Activated CD4-positive, alpha-beta T cell treated with anti-CD3 and anti-CD28 coated beads, Interleukin-2, Interleukin-6, amounts not matched to agents 100 ng/mL and 50 ng/mL, durations not matched to agents 16 hours and 8 hours (primary cell): ENCODE data around the gene SLC30A5.
"Not testable (repeated sequence)": the region's sequence is repeated elsewhere in the genome, so short reads cannot be mapped to it uniquely, and the experiment has no call there.

ENCODE experiments used
- DNase-seq: peaks from one replicate; pipeline ENCODE4 v3.0.0-alpha.2; 2020

Gene SLC30A5

GRCh38 chr5:69093771-69094482, at the start of gene SLC30A5:
SLC30A5 (plus strand) TSS chr5:69094014; CDS start chr5:69094256, 242 bp downstream.
- peak; percentile 100 for DNase-seq

GRCh38 chr5:69045213-69045612, 48.6 kb upstream of the SLC30A5 start:
- not testable (repeated sequence) for DNase-seq

DNA sequence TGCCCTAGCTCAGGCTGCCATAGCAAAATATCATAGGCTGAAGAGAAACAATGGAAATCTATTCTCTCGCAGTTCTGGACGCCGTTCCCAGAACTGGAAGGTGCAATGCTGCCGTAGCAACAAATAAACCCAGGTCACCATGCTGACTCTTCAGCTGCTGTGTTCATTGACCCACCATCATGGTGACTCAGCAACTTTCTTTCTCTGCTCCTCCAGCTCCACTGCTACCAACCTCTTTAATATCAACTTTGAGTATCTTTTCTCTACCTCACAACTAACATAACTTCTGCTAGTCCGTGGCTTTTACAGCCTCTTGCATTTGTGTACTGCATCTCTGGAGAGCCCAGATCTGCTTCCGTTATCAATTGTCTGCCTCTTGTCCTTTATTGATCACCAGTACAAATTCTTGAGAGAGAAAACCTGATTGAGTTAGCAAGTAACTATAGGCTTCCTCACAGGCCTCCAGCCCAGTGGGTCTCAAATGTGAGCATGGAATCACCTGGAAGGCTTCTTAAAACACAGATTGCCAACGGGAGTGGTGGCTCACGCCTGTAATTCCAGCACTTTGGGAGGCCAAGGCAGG, 47.3 kb upstream of the SLC30A5 start:
- no peak for DNase-seq

DNA sequence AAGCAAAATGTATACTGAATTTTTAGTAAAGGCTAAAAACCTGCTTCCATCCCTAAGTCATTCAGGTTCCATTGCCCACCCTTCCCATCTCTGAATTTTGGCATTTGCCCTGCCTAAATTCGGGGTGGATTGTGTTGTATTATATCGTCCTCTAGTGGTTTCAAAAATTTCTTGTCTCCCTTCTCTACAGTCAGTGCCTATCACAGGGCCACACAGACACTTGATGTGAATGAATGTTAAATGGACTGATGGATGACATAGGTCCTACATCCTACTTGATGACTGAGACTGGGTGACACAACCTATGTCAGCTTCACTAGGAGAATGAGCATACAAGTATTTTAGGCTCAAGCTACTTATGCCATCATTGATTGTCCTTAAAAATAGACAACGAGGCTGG, 45.6 kb upstream of the SLC30A5 start:
- DNase-seq: peak; percentile 12

DNA sequence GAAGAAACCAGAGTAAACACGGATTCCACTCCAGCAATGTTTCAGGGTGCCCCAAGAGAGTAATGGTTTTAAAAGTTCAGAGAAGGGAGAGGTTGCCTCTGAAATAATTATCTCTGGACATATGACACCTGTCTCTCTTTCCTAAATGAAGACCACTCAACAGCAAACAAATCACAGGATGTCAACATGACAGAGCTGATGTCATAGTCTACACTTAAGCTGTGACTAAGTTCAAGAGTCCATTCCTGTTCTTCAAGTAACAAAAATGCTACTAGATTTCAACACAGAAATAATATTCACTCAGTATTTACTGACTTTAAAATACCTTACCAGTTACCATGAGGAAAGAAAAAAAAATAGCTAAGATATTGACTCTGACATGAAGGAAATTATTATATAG, 44.7 kb upstream of the SLC30A5 start:
- no peak for DNase-seq

DNA sequence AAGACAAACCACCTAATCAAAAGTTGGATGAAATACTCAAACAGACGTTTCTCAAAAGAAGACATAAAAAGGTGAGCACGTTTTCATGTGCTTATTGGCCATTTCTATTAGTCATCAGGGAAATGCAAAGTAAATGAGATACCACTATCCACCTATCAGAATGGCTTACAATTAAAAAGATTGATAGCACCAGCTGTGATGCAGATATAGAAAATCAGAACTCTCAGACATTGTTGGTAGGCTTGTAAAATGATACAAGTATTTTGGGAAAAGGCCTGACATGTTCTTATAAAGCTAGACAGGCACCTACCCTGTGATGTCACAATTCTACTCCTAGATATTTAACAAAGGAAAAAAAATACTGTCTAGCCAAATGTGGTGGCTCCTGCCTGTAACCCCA, 44.0 kb upstream of the SLC30A5 start:
- DNase-seq: no peak

DNA sequence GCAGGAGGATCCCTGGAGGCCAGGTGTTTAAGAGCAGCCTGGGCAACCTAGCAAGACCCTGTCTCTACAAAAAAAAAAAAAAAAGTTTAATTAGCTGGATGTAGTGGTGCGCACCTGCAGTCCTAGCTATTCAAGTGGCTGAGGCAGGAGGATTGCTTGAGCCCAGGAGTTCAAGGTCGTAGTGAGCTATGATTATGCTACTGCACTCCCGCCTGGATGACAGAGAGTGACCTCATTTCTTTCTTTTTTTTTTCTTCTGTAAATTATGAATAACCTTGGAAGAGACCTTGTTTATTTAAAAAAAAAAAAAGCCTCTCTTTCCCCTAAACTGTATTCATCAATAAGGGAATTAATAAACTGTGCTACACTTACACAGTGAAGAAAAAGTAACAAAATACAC, 43.6 kb upstream of the SLC30A5 start:
- DNase-seq: no peak

DNA sequence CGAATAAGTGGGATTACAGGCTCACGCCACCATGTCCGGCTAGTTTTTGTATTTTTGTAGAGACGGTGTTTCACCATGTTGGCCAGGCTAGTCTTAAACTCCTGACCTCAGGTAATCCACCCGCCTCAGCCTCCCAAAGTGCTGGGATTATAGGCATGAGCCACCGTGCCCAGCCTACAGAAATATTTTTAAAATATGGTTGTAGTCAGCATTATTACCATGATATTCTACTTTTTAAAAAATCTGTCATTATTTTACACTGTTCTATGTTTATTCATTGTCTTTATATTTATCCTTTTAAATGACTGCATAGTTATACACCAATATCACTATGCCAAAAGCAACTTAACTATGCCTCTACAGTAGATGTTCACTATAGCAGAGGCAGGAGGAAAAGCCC, 41.6 kb upstream of the SLC30A5 start:
- no peak for DNase-seq

- DNase-seq: no peak
Observed at GRCh38 chr5:69074664-69075521, 18.9 kb upstream of the SLC30A5 start.

DNA sequence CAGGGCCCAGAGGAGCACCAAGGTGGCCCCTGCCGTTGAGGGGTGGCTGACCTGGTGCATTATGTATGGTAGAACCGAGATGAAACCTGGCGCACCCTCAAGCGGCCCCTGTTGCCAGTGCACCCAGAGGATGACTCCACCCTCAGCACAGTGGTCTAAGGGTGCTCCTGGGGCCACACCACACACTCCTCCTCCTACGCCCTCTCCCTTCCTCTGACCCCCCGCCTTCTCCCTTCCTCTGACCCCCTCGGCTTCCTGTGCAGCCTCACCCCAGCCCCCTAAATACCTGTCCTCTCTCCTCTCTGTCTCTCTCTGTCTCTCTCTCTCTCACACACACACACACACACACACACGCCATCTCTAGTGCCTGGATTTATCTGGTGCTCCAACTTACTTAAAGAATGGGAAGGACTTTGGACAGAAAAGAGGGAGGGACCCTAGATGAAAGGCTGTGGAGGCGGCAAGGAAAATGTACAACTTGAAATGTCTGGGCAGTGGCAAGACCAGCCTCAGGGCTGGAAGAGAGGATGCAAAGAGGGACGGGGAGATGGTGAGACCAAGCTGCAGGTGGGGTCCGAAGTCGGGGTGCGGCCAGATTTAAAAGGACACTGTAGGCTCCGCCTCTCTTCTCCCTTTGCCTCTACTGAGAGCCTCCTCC, 18.2 kb upstream of the SLC30A5 start:
- DNase-seq: no peak

- peak; percentile 15 for DNase-seq
Observed at GRCh38 chr5:69078921-69079540, 14.8 kb upstream of the SLC30A5 start.

- DNase-seq: no peak
Observed at GRCh38 chr5:69079556-69079955, 14.3 kb upstream of the SLC30A5 start.

GRCh38 chr5:69083412-69083811, 10.4 kb upstream of the SLC30A5 start:
- DNase-seq: no peak

DNA sequence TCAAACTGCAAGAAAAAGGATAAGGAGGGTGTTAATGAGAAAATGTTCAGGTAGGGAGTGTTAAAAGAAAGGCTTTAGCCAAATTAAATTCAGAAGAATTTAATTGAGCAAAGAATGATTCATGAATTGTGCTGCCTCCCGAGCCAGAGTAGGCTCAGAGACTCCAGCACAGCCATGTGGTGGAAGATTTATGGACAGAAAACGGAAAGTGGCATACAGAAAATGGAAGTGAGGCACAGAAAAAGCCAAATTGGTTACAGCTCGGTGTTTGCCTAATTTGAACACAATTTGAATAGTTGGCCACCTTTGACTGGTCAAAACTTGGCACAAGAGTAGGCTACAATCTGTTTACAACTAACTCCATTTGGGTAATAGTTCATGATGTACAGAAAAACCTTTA, 9.6 kb upstream of the SLC30A5 start:
- DNase-seq: no peak

DNA sequence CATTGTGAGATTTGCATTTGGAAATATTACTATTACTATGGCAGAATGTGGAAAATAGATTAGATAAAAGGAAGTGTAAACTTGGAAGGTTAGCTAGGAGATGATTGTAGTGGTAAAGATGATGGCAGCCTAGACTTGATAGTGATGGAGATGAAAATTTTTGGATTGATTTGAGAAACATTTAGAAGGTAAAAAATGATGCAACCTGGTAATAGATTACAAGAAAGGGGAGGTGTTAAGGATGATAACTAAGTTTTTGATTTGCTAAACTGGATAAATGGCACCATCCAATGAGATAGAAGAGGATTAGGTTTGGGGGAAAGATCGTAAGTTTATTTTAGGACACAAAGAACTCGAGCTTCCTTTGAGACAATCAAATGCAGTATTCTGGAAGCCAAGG, 8.9 kb upstream of the SLC30A5 start:
- DNase-seq: no peak

DNA sequence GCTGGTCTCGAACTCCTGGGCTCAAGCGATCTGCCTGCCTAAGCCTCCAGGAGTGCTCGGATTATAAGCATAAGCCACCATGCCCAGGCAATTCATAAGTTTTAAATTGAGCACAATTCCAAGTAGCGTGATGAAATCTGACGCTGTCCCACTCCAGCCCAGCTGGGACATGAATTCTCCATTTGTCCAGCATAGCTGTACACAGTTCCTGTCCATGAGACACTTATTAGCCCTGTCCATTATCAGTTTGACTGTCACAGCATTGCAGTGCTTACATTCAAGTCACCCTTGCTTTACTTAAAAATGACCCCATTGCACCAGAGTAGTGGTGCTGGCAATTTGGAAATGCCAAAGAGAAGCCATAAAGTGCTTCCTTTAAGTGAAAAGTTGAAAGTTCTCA, 7.6 kb upstream of the SLC30A5 start:
- no peak for DNase-seq

DNA sequence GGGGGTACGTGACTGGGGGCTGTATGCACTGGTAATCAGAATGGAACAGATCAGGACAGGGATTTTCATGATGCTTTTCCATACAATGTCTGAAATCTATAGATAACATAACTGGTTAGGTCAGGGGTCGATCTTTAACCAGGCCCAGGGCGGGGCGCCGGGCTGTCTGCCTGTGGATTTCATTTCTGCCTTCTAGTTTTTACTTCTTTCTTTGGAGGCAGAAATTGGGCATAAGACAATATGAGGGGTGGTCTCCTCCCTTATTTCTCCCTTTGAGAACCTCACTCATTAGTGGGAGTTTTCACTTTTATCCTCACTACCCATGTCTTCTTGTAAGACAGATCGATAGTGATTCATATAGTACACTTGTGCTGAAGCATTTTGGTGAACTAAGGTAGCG, 5.8 kb upstream of the SLC30A5 start:
- not testable (repeated sequence) for DNase-seq

DNA sequence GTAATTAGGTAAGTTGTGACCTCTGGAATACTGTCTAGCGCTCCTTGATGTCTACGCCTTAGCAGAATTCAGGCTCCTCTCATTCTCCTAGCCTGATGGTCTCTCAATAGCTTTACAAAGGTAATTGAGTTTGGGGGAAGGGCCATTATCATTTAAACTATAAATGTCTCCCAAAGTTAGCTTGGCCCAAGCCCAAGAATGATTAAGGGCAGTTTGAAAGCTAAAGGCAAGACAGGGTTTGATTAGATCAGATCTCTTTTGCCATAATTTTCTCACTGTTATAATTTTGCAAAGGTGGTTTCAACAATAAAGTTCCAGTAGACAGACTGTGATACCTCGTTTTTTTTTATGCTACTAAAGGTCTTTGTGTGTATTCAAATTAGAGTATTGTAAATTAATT, 3.7 kb upstream of the SLC30A5 start:
- no peak for DNase-seq

DNA sequence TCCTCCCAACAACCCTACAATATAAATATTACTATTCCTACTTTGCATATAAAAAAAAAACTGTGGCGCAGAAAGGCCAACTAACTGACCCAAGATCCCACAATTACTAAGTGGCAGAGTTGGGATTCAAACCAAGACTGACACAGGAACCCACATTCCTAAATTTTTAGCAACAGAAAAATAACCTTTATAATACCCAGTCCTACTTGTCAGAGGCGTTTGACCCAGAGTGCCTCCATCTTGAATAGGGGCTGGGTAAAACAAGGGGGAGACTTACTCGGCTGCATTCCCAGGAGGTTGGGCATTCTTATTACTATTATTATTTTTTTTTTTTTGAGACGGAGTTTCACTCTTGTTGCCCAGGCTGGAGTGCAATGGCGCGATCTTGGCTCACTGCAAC, 2.0 kb upstream of the SLC30A5 start:
- no peak for DNase-seq

- no peak for DNase-seq
Observed at GRCh38 chr5:69092969-69093368, 845 bp upstream of the SLC30A5 start.

DNA sequence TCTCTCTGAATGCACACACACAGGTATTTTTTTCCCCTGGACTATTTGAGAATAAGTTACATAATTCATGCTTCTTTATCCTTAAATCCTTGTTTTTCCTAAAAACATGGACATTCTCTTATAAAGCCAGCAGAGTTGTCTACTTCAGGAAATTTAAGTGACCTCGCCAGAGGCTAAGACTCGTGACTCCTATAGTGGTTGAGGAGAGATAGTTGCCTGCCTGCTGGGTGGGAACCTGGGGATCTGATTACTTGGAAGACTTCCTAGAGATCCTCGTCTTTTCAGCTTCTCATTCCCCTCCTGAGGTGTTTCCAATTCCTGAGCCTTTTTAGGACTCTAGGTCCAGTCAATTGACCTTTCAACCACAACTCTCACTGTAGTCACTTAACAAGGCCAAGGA, 5.5 kb downstream of the SLC30A5 start:
- DNase-seq: no peak

- DNase-seq: no peak
Observed at GRCh38 chr5:69103521-69103920, 9.7 kb downstream of the SLC30A5 start.
